Bronchial epithelial cell (primary cell): Measurements from ENCODE around the gene TEX264. TPM values are rescaled to one million over a fixed set of nuclear protein-coding genes. Genes with fewer than 3 reads are reported as not detected.

Experiments
- DNase-seq: peaks from one replicate; pipeline ENCODE4 v3.0.0-alpha.2; 2010; ENCODE audit warnings: low read depth
- FAIRE-seq: peaks from 2 replicates; lab custom pipeline; 2011; peaks lifted over from hg19 to GRCh38; lab: Jason Lieb, UNC
- H3K27me3 ChIP-seq: 2 replicates; pipeline ENCODE4 v1.5.1; 2011; ENCODE audit warnings: low read length; ENCODE audit not compliant: control insufficient read depth, insufficient read depth
- H3K36me3 ChIP-seq: 2 replicates; pipeline ENCODE4 v1.5.1; 2011; ENCODE audit warnings: low read length; ENCODE audit not compliant: control insufficient read depth, insufficient read depth
- H3K4me3 ChIP-seq: 2 replicates; pipeline ENCODE4 v1.5.1; 2011; ENCODE audit warnings: mild to moderate bottlenecking, low read depth, low read length, control low read depth
- CTCF ChIP-seq: IDR thresholded peaks from 2 replicates; pipeline ENCODE4 v1.5.1; 2011; ENCODE audit warnings: mild to moderate bottlenecking, moderate library complexity, low read length, control low read depth, inconsistent platforms; ENCODE audit not compliant: insufficient read depth, severe bottlenecking
- total RNA-seq: library from RNA; depleted of rRNA; stranded (reverse); fragments of >200 nt; gene quantifications from 2 replicates; pipeline ENCODE4 v1.2.1, GENCODE V29; 2014

The TEX264 gene
- total RNA-seq, 1 donor from 2014 or later: 52.9 TPM

- Histone ChIP-seq H3K27me3 (no peaks in the 10 kb centered on the region), H3K4me3 (no peak overlapping the region), H3K36me3 (no peaks in the 10 kb centered on the region)
- FAIRE-seq (no peak), DNase-seq (no peak)
- no peak for TF ChIP-seq CTCF
Measured at GRCh38 chr3:51727500-51727899, 56.4 kb downstream of the TEX264 start.

- Histone ChIP-seq H3K27me3 (no peaks in the 10 kb centered on the region), H3K36me3 (no peaks in the 10 kb centered on the region), H3K4me3 (no peak overlapping the region)
- DNase-seq (peak; percentile 79), FAIRE-seq (no peak)
- no peak for TF ChIP-seq CTCF
Measured at GRCh38 chr3:51729042-51729633, 58.1 kb downstream of the TEX264 start.

GRCh38 chr3:51733859-51734571 is 63.0 kb downstream of the TEX264 start:
- Histone ChIP-seq H3K27me3 (no peaks in the 10 kb centered on the region), H3K4me3 (no peak overlapping the region), H3K36me3 (no peaks in the 10 kb centered on the region)
- DNase-seq: no peak
- TF ChIP-seq CTCF: no peak
- no peak for FAIRE-seq

GRCh38 chr3:51734572-51734907 is 63.5 kb downstream of the TEX264 start:
- no peaks in the 10 kb centered on the region for H3K27me3 ChIP-seq
- no peak for TF ChIP-seq CTCF
- no peaks in the 10 kb centered on the region for H3K36me3 ChIP-seq
- DNase-seq (no peak), FAIRE-seq (no peak)
- no peak overlapping the region for H3K4me3 ChIP-seq

GRCh38 chr3:51735039-51735438 is 64.0 kb downstream of the TEX264 start:
- Histone ChIP-seq H3K27me3 (no peaks in the 10 kb centered on the region), H3K4me3 (no peak overlapping the region), H3K36me3 (no peaks in the 10 kb centered on the region)
- no peak for DNase-seq
- FAIRE-seq: no peak
- TF ChIP-seq CTCF: no peak
